ENCODE data around the gene SUMO3.

SUMO3 gene
- 30.5 to 60.0 (median 38.4) reads per million in 4 donors for total RNA-seq

GRCh38 chr21:44817914-44818639, at the start of gene SUMO3:
SUMO3 (minus strand) TSS chr21:44818062; CDS start chr21:44817968, 94 bp downstream.
- peak; percentile 72 to 85 (median 74) for DNase-seq

DNA sequence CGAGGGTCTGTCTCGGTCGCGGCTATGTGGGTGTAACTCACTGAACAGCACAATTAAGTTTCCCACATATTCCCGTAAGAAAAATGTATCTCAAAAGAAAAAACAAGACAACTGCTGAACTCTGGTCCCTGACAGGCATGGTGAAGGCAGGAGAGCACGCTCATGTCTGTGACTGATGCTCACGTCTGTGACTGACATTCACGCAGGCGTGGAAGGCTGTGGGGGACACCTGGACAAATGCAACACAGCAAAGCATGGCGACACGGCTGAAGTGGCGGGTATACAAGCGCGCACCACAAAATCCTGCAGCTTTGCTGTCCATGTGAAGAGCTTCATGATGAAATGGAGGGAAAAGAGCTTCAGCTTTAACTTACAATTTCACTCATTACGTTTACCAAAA, 49.6 kb upstream of the SUMO3 start:
- no peak for DNase-seq

DNA sequence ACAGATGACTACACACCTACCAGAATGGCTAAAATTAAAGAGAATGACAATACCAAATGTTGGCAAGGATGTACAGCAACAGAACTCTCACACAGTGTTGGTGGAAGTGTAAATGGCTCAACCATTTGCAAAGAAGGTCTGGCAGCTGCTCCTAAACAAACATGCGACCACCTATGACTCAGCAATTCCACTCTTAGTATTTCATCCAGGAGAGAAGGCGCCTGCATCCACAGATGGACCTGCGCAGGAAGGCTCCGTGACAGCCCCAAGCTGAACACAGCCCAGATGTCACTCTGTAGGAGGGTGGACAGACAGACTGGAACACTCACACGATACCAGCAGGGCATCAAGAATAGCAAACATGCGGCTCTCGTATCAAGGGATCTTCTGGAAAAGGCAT, 48.9 kb upstream of the SUMO3 start:
- DNase-seq: no peak

DNA sequence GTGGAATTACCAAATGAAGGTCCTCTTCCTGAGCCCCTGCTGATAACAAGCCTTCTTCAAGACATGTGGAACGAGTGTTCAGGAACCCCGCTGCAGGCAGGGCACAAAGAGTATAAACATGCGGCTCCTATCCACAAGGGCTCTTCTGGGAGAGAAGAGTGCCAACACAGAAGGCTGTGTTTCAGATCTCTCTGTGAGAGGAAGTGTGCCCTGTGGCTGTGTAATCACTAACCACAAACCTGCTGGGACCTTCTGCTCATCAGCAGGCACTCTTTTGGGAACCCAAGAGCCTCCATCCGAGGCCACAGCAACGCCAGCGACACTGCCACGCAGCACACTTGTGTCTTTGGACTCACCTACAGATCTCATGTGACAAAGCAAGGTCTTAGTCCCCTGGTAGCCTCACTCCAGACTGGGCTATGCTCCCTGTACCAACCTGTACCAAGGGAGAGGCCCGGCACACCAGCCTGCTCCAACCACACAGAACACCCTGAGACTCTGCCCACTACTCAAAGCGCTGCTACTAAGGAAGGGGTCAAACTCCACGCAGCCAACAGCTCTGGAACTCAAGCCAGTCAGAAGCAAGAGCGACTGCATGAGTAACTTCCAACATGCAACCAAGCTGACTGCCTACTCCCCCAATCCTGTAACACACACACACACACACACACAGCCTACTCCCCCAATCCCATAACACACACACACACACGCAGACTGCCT, 47.9 kb upstream of the SUMO3 start:
- no peak for DNase-seq

DNA sequence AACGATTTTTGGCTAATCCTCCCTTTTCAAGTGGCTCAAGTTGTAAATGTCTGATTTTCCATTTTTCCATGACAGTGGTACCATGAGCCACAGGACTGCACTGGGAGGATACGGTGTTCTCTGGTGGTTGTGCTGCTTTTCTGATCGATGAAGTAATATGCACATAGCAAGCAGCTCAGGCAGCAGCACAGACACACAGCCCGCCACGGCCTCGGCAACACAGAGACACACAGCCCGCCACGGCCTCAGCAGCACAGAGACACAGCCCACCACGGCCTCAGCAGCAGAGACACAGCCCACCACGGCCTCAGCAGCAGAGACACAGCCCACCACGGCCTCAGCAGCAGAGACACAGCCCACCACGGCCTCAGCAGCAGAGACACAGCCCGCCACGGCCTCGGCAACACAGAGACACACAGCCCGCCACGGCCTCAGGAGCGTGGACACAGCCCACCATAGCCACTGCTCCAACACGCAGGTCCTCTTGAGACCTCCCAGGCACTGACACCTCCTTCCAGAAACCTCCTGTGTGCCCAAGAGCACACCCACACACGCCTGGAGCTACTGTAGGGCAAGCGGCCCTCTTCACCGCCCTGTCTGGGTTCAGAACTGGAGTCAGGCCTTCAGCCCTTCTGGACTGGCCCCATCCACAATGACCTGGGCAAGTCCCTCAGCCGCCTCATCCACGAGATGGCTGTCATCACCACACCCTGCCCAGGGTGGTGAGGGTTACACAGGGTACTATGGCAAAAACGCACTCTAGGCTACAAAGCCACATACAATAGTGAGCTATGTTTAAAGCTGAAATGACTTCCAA, 45.2 kb upstream of the SUMO3 start:
- DNase-seq: no peak

DNA sequence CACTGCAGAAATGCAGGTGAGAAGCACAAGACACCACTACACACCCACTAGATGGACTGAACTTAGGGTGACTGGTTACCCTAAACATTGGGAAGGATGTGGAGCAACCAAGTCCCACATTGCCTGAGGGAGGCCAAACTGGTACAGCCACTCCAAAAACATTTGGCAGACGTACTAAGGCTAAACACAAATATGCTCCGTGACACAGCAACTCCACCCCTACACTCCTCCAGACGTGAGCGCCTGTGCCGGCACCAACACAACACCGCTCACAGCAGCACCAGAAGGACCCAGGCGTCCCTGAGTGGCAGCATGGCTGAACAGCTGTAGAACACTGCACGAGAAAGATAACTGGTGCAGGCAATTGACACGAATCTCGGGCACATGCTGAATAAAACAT, 40.9 kb upstream of the SUMO3 start:
- DNase-seq: no peak

GRCh38 chr21:44858291-44858690, 40.4 kb upstream of the SUMO3 start:
- DNase-seq: no peak

GRCh38 chr21:44857127-44857892, 39.4 kb upstream of the SUMO3 start:
- DNase-seq: no peak

DNA sequence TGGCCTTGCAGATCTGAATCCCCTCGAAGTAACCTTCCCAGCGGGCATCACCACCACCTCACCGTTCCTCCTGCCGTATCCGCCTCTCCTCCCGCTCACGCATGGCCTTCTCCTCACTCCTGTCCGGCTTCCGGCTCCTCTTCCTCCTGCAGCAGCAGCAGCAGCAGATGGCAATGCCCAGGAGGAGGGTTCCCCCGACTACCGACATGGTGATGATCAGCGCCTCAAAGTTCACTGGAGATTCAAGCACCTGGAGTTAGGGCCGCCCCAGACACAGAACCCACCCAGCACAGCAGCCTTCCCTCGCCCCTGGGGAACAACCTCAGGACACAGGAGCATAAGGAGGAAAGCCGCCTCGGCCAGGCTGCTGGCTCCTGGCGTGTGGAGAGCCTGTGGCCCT, 38.3 kb upstream of the SUMO3 start:
- no peak for DNase-seq

GRCh38 chr21:44855572-44855971, 37.7 kb upstream of the SUMO3 start:
- no peak for DNase-seq

DNA sequence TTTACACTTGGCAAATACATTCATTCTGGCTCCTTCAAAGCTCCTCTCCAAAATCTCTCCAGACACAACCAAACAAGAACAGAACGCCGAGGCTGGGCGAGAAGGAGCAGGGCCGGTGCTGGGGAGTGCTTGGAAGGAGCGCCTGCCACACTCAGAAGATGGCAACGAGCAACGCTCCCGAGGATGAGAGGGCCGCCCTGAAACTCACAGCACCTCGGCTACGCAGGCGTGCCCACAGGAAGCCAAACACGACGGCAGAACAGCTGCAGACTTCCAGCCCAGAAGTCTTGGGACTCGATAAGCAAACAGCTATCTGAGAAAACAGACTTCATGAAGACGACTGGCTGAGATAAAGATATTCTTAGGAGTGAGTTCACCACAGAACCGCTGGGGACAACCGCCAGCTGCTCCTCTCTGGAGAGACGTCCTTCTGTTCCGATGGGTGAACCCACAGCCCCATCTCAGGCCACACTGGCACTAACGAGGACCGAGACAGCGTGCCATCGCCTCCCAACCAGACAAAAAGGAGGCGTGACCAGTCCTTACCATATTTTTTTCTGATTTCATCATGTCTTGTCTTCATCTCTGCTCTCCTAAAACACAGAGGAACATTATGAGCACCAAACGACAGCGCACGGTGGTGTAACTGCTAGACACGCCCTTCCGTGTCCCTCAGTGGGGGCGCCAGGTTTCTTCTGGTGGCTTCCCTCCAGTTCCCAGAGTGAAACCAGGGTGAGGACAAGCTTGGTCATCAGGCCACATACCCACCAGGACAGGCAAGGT, 37.0 kb upstream of the SUMO3 start:
- DNase-seq: no peak

- DNase-seq: no peak
These were observed 36.5 kb upstream of the SUMO3 start for GRCh38 chr21:44854391-44854663.

GRCh38 chr21:44853601-44854390, 35.9 kb upstream of the SUMO3 start:
- DNase-seq: no peak

- DNase-seq: no peak
These were observed 33.2 kb upstream of the SUMO3 start for GRCh38 chr21:44850905-44851657.

GRCh38 chr21:44850208-44850800, 32.4 kb upstream of the SUMO3 start:
- no peak for DNase-seq

- DNase-seq: no peak
These were observed 31.8 kb upstream of the SUMO3 start for GRCh38 chr21:44849616-44850130.

DNA sequence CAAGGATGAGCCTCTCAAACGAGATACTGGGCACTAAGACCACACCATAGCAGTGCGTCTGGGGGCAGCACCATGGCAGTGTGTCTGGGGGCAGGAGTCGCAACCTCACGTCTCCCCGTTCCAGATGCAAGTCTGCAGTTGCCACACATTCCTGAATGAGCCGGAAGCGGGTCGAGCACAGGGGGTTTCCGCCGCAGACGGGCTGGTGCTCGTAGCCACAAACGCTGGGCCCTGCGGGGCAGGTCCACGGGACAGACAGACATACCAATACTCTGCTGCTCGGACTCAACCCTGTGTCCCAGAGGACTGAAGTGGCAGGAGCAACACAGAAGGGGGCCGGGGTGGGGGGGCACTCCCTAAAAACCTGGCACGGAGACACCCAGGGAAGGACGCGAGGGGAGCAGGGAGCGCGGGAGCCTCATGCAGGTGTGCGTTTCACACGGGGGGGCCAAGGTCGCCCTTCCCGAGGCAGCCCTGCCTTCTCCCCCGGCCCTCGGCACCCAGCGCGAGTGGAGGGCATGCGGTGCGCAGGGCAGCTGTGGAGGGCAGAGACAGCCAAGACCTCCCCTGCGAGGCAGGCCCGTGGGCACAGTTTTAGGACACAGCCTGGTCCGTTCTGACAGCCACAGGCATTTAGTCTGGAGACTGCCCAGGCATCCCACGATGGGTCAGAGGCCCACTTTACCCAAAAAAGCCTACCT, 31.1 kb upstream of the SUMO3 start:
- DNase-seq: no peak

GRCh38 chr21:44847261-44848056, 29.6 kb upstream of the SUMO3 start:
- DNase-seq: no peak

All from T-helper 1 cell (primary cell).